ENCODE data around the gene SERPINA12. TPM values are rescaled to one million over a fixed set of nuclear protein-coding genes. Genes with fewer than 3 reads are reported as not detected.
"Not testable (repeated sequence)": the region's sequence is repeated elsewhere in the genome, so short reads cannot be mapped to it uniquely, and the experiment has no call there.

SERPINA12 gene
- total and polyA plus RNA-seq, 2 of the 13 experiments (the other 11 are each of a cell fraction or from before 2014, with no cell fraction given): 0.08 TPM; not detected in 1

GRCh38 chr14:94510481-94510880 is 1.2 kb upstream of the SERPINA12 start:
- intact Hi-C loops (cut with micrococcal nuclease; ENCODE audit: unreplicated experiment); CTCF ChIA-PET (ENCODE audit: low intra/inter-chr PET ratio, low total read pairs): not testable (repeated sequence)

DNA sequence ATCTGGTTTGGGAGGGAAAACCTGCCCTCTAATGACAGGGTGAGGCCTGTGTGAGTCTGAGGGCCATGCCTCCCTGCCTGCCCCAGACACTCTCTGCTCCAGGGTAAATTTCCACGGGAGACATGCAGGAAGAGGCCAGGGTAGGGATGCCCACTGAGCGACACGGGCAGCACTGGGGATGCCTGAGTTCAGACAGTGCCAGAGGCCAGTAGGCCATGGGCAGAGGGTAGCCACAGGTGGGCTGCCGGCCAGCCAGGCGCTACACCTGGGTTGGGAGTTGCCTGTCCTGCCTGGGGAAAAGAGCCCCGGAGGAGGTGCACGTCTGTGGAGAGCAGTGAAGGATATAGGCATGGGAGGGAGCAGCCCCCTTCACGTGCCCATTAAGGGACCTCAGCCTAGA is 3.6 kb downstream of the SERPINA12 start:
- Histone ChIP-seq H3K4me3 (replicated peaks in 1 of 3; ENCODE audit: insufficient read depth in 1 of 3, low read depth in 2 of 3, low read length in 3 of 3) (no peak overlapping the region), H3K9me3 (ENCODE audit: low read length) (no peaks in the 10 kb centered on the region), H3K27me3 (ENCODE audit: control insufficient read depth in 1 of 2, insufficient read depth in 2 of 2, low read length in 2 of 2) (no peaks in the 10 kb centered on the region), H4K20me1 (ENCODE audit: insufficient read depth, low read length) (no peaks in the 10 kb centered on the region), H2AFZ (ENCODE audit: low read length) (no peak overlapping the region), H3K36me3 (replicated peaks in 1 of 2; ENCODE audit: control insufficient read depth in 1 of 2, insufficient read depth in 2 of 2, low read length in 2 of 2) (no peaks in the 10 kb centered on the region), H3K4me1 (ENCODE audit: insufficient read depth, low read length) (peaks cover 31% of the 10 kb centered on the region), H3K9ac (ENCODE audit: insufficient read depth, low read depth, low read length) (no peak overlapping the region), H3K4me2 (ENCODE audit: low read depth, low read length) (no peak overlapping the region), H3K79me2 (ENCODE audit: insufficient read depth, low read length) (no peaks in the 10 kb centered on the region), H3K27ac (ENCODE audit: extremely low read length, insufficient read depth, low read length) (no peak overlapping the region)
- DNase-seq (ENCODE audit: low spot score) (no peak), FAIRE-seq (no peak), ATAC-seq (peak; percentile 25)
- BruUV-seq (replicated peaks): no TSS peak
- intact Hi-C loops (cut with micrococcal nuclease; ENCODE audit: unreplicated experiment): loop anchor here (5.0 kb wide), 1 partner anchor 37 kb away; no protein-coding TSS in a partner anchor
- ChIA-PET CTCF (ENCODE audit: low intra/inter-chr PET ratio, low total read pairs) (no interaction called here), POLR2A (no interaction called here)
- in situ Hi-C loops (cut with HindIII; ENCODE audit: extremely low pct_ligation_motif_present, low pct_unique_long_range_greater_than_20kb): no loop called here
- TF ChIP-seq, protein P1, sequence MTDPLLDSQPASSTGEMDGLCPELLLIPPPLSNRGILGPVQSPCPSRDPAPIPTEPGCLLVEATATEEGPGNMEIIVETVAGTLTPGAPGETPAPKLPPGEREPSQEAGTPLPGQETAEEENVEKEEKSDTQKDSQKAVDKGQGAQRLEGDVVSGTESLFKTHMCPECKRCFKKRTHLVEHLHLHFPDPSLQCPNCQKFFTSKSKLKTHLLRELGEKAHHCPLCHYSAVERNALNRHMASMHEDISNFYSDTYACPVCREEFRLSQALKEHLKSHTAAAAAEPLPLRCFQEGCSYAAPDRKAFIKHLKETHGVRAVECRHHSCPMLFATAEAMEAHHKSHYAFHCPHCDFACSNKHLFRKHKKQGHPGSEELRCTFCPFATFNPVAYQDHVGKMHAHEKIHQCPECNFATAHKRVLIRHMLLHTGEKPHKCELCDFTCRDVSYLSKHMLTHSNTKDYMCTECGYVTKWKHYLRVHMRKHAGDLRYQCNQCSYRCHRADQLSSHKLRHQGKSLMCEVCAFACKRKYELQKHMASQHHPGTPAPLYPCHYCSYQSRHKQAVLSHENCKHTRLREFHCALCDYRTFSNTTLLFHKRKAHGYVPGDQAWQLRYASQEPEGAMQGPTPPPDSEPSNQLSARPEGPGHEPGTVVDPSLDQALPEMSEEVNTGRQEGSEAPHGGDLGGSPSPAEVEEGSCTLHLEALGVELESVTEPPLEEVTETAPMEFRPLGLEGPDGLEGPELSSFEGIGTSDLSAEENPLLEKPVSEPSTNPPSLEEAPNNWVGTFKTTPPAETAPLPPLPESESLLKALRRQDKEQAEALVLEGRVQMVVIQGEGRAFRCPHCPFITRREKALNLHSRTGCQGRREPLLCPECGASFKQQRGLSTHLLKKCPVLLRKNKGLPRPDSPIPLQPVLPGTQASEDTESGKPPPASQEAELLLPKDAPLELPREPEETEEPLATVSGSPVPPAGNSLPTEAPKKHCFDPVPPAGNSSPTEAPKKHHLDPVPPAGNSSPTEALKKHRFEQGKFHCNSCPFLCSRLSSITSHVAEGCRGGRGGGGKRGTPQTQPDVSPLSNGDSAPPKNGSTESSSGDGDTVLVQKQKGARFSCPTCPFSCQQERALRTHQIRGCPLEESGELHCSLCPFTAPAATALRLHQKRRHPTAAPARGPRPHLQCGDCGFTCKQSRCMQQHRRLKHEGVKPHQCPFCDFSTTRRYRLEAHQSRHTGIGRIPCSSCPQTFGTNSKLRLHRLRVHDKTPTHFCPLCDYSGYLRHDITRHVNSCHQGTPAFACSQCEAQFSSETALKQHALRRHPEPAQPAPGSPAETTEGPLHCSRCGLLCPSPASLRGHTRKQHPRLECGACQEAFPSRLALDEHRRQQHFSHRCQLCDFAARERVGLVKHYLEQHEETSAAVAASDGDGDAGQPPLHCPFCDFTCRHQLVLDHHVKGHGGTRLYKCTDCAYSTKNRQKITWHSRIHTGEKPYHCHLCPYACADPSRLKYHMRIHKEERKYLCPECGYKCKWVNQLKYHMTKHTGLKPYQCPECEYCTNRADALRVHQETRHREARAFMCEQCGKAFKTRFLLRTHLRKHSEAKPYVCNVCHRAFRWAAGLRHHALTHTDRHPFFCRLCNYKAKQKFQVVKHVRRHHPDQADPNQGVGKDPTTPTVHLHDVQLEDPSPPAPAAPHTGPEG (CRISPR knock-in tag; IDR thresholded peaks at IDR 0.05): no peak
- TF ChIP-seq POLR2A (IDR thresholded peaks at IDR 0.05; ENCODE audit: insufficient read depth in 1 of 2, low read depth in 2 of 2, low read length in 2 of 2): peak in 1 of 2 experiments; percentile 19; a peak in 1 of 4 replicates
- 83% methylated on average over 5 of the region's 8 CpGs for WGBS (ENCODE audit: low lambda C conversion rate)

More at GRCh38 chr14:94510481-94510880, 1.2 kb upstream of the SERPINA12 start:
- DNase-seq (ENCODE audit: low spot score); H3K27me3 ChIP-seq (ENCODE audit: control insufficient read depth in 1 of 2, insufficient read depth in 2 of 2, low read length in 2 of 2); in situ Hi-C loops (cut with HindIII; ENCODE audit: extremely low pct_ligation_motif_present, low pct_unique_long_range_greater_than_20kb); ATAC-seq; H3K4me3 ChIP-seq (replicated peaks in 1 of 3; ENCODE audit: insufficient read depth in 1 of 3, low read depth in 2 of 3, low read length in 3 of 3); FAIRE-seq; H3K27ac ChIP-seq (ENCODE audit: extremely low read length, insufficient read depth, low read length); H3K79me2 ChIP-seq (ENCODE audit: insufficient read depth, low read length); H3K9me3 ChIP-seq (ENCODE audit: low read length); H2AFZ ChIP-seq (ENCODE audit: low read length); BruUV-seq (replicated peaks); H3K4me2 ChIP-seq (ENCODE audit: low read depth, low read length); H4K20me1 ChIP-seq (ENCODE audit: insufficient read depth, low read length); H3K9ac ChIP-seq (ENCODE audit: insufficient read depth, low read depth, low read length); POLR2A ChIA-PET; H3K36me3 ChIP-seq (replicated peaks in 1 of 2; ENCODE audit: control insufficient read depth in 1 of 2, insufficient read depth in 2 of 2, low read length in 2 of 2): not testable (repeated sequence)
- 59% methylated on average over 2 of the region's 2 CpGs for WGBS (ENCODE audit: low lambda C conversion rate)
- peak; percentile 58 for TF ChIP-seq CEBPB (IDR thresholded peaks at IDR 0.05; ENCODE audit: borderline replicate concordance, low read depth, low read length)
- peaks cover 33% of the 10 kb centered on the region for H3K4me1 ChIP-seq (ENCODE audit: insufficient read depth, low read length)

Measured in HepG2 (cell line).